Liver (tissue), 9 donors: ENCODE results near the gene LEMD3. TPM values are rescaled to one million over a fixed set of nuclear protein-coding genes. Genes with fewer than 3 reads are reported as not detected.

Experiments used
- DNase-seq: peaks from one replicate; pipeline ENCODE4 v3.0.0-alpha.2; 2017; ENCODE audit warnings: low spot score
- H3K27ac ChIP-seq, 2 donors: one replicate each; pipeline ENCODE4 v1.7.0; 2013; ENCODE audit warnings: inconsistent platforms in 2 of 2, low read length in 2 of 2, control low read depth in 1 of 2, low read depth in 1 of 2, mild to moderate bottlenecking in 1 of 2
- H3K27me3 ChIP-seq, 4 donors: one replicate each; pipeline versions ENCODE4 v1.6.1 to v1.7.0; 2013; ENCODE audit warnings: low read length in 3 of 4, inconsistent platforms in 1 of 4, mild to moderate bottlenecking in 1 of 4, moderate library complexity in 1 of 4; ENCODE audit not compliant: control insufficient read depth in 4 of 4, insufficient read depth in 4 of 4
- H3K36me3 ChIP-seq, 4 donors: one replicate each; pipeline versions ENCODE4 v1.6.1 to v1.7.0; 2013; ENCODE audit warnings: low read length in 3 of 4, mild to moderate bottlenecking in 3 of 4, low read depth in 1 of 4, moderate library complexity in 1 of 4; ENCODE audit not compliant: control insufficient read depth in 4 of 4, insufficient read depth in 3 of 4
- H3K4me1 ChIP-seq, 4 donors: one replicate each; pipeline versions ENCODE4 v1.6.1 to v1.7.0; 2013; ENCODE audit warnings: low read length in 3 of 4, mild to moderate bottlenecking in 3 of 4, moderate library complexity in 1 of 4; ENCODE audit not compliant: control insufficient read depth in 4 of 4, insufficient read depth in 4 of 4
- H3K4me3 ChIP-seq, 3 donors: one replicate each; pipeline versions ENCODE4 v1.6.1 to v1.7.0; 2013; ENCODE audit warnings: low read length in 3 of 3, control low read depth in 1 of 3, low read depth in 1 of 3, mild to moderate bottlenecking in 1 of 3
- H3K9ac ChIP-seq, 2 donors: one replicate each; pipeline ENCODE4 v1.7.0; 2013; ENCODE audit warnings: low read length in 2 of 2, mild to moderate bottlenecking in 2 of 2, moderate library complexity in 2 of 2, control low read depth in 1 of 2, low read depth in 1 of 2
- H3K9me3 ChIP-seq, 4 donors: one replicate each; pipeline versions ENCODE4 v1.6.1 to v1.7.0; 2013; ENCODE audit warnings: low read length in 3 of 4; ENCODE audit not compliant: control insufficient read depth in 4 of 4
- ATF3 ChIP-seq: IDR thresholded peaks from 2 replicates; pipeline ENCODE4 v1.6.1; 2016; ENCODE audit warnings: antibody characterized with exemption
- CTCF ChIP-seq: fragments of 150-350 bp; IDR thresholded peaks from 2 replicates; pipeline ENCODE4 v1.5.1; 2017; ENCODE audit warnings: improper control_type of control experiment, low read depth, low read length; ENCODE audit not compliant: missing input control
- EGR1 ChIP-seq, 2 donors: IDR thresholded peaks; 2 replicates each; pipeline ENCODE4 v1.6.1; 2016 to 2018; ENCODE audit warnings: antibody characterized with exemption in 2 of 2, low read depth in 2 of 2
- FOXA1 ChIP-seq: IDR thresholded peaks from 2 replicates; pipeline ENCODE4 v1.6.1; 2016; ENCODE audit warnings: antibody characterized with exemption
- FOXA2 ChIP-seq: IDR thresholded peaks from 2 replicates; pipeline ENCODE4 v1.6.1; 2016; ENCODE audit warnings: antibody characterized with exemption
- HNF4A ChIP-seq, 2 donors: conservative IDR thresholded peaks; 2 replicates each; pipeline ENCODE4 v1.6.1; 2016; ENCODE audit warnings: antibody characterized with exemption in 2 of 2, mild to moderate bottlenecking in 2 of 2
- HNF4G ChIP-seq: IDR thresholded peaks from 2 replicates; pipeline ENCODE4 v1.6.1; 2016; ENCODE audit warnings: antibody characterized with exemption
- JUND ChIP-seq, 2 donors: IDR thresholded peaks; 2 replicates each; pipeline ENCODE4 v1.6.1; 2016; ENCODE audit warnings: antibody characterized with exemption in 2 of 2
- MAX ChIP-seq: IDR thresholded peaks from 2 replicates; pipeline ENCODE4 v1.6.1; 2016; ENCODE audit warnings: antibody characterized with exemption
- NR2F2 ChIP-seq: IDR thresholded peaks from 2 replicates; pipeline ENCODE4 v1.6.1; 2016; ENCODE audit warnings: antibody characterized with exemption
- RAD21 ChIP-seq, 2 donors: IDR thresholded peaks; 2 replicates each; pipeline ENCODE4 v1.6.1; 2016; ENCODE audit warnings: antibody characterized with exemption in 2 of 2, mild to moderate bottlenecking in 2 of 2
- TAF1 ChIP-seq: conservative IDR thresholded peaks from 2 replicates; pipeline ENCODE4 v1.6.1; 2016; ENCODE audit warnings: antibody characterized with exemption, mild to moderate bottlenecking
- YY1 ChIP-seq: IDR thresholded peaks from 2 replicates; pipeline ENCODE4 v1.6.1; 2016; ENCODE audit warnings: antibody characterized with exemption, mild to moderate bottlenecking
- WGBS: extraction: QIAGEN DNeasy Blood & Tissue Kit; methylation state at CpG from one replicate; pipeline ENCODE4 v1.1.7; 2013; 5-methylcytosine and 5-hydroxymethylcytosine counted together
- polyA plus RNA-seq, 2 donors: library from polyadenylated mRNA; stranded (reverse) in 1 of 2; unstranded in 1 of 2; fragments of 200-250 nt in 1 of 2; fragments of >200 nt in 1 of 2; fragmentation: Nextera tagmentation in 1 of 2; extraction: Ambion mirVana in 1 of 2; gene quantifications; one replicate each; pipeline versions ENCODE4 v1.2.1 to v1.2.3, GENCODE V29; 2013 to 2015
- total RNA-seq, 2 donors: library from RNA; depleted of rRNA; stranded (reverse); fragments of >200 nt; gene quantifications; one replicate each; pipeline ENCODE4 v1.2.3, GENCODE V29; 2014
- donor health status: healthy.
- donor health status: healthy.
- donor health status: healthy.
- donor health status: healthy.
- donor health status: healthy.

LEMD3 gene
- total and polyA plus RNA-seq, 4 donors, result 3.5 to 19.5 (median 11.3) TPM

- DNase-seq, result no peak
- TF ChIP-seq EGR1 (IDR thresholded peaks at IDR 0.05; ENCODE audit: low read depth in 2 of 2) (no peak), YY1 (no peak), ATF3 (no peak), NR2F2 (no peak), FOXA2 (no peak), HNF4G (no peak), JUND (IDR thresholded peaks at IDR 0.05) (no peak), FOXA1 (no peak), MAX (no peak), RAD21 (IDR thresholded peaks at IDR 0.05) (no peak), HNF4A (conservative IDR thresholded peaks at IDR 0.05) (no peak), TAF1 (no peak)
- Histone ChIP-seq H3K27me3 (peaks cover 0 to 4% (median 0%) of the 10 kb centered on the region in 4 donors), H3K36me3 (no peaks in the 10 kb centered on the region), H3K4me1 (peaks cover 0 to 14% (median 7%) of the 10 kb centered on the region in 4 donors), H3K9me3 (no peaks in the 10 kb centered on the region), H3K9ac (no peak overlapping the region), H3K27ac (no peak overlapping the region), H3K4me3 (no peak overlapping the region)
- 61% methylated on average over 3 of the region's 3 CpGs for WGBS
Measured at GRCh38 chr12:65276916-65277530, 107.6 kb downstream of the LEMD3 start.

- Histone ChIP-seq H3K4me1 (peaks cover 0 to 14% (median 7%) of the 10 kb centered on the region in 4 donors), H3K9me3 (no peaks in the 10 kb centered on the region), H3K27ac (no peak overlapping the region), H3K9ac (peak overlapping the region in 1 of 2 donors; percentile 31), H3K4me3 (peak overlapping the region in 2 of 3 donors; percentile 72 to 88), H3K27me3 (peaks cover 0 to 4% (median 0%) of the 10 kb centered on the region in 4 donors), H3K36me3 (no peaks in the 10 kb centered on the region)
- DNase-seq, result no peak
- TF ChIP-seq HNF4G, result no peak
- no peak for TF ChIP-seq FOXA2
- TF ChIP-seq ATF3, result no peak
- TF ChIP-seq MAX, result no peak
- TF ChIP-seq HNF4A (conservative IDR thresholded peaks at IDR 0.05), result no peak
- TF ChIP-seq CTCF, result no peak
- TF ChIP-seq JUND (IDR thresholded peaks at IDR 0.05), result no peak
- TF ChIP-seq EGR1 (IDR thresholded peaks at IDR 0.05; ENCODE audit: low read depth in 2 of 2), result no peak
- no peak for TF ChIP-seq YY1
- no peak for TF ChIP-seq FOXA1
- 34% methylated on average over 23 of the region's 23 CpGs for WGBS
Measured at GRCh38 chr12:65277994-65278575, 108.7 kb downstream of the LEMD3 start.
